WTC11 (cell line): Measurements from ENCODE around the gene TES. TPM values are rescaled to one million over a fixed set of nuclear protein-coding genes. Genes with fewer than 3 reads are reported as not detected.

Experiments
- ATAC-seq: fragments of 200-7000 bp; cut with Tn5 transposase; 2 replicates; pipeline ENCODE4 v1.10.0; 2021; ENCODE audit warnings: mild to moderate bottlenecking, moderate library complexity
- CTCF ChIA-PET: fragments of 300-600 bp; sonication (Branson Sonifier 250); formaldehyde crosslinking; loops from one replicate; lab custom pipeline; 2021; ENCODE audit warnings: antibody characterized with exemption; lab: Charles Lee
- POLR2A ChIA-PET: fragments of 350-600 bp; sonication (Branson Sonifier 250); formaldehyde crosslinking; loops from one replicate; lab custom pipeline; 2021; ENCODE audit warnings: antibody characterized with exemption; lab: Charles Lee
- DNase-seq: peaks from one replicate; pipeline ENCODE4 v3.0.0; 2021; ENCODE audit warnings: low spot score
- H3K27ac Mint-ChIP-seq: 2 replicates; pipeline ENCODE4 v1.8.0; 2021; ENCODE audit warnings: mixed read lengths
- H3K27me3 Mint-ChIP-seq: 2 replicates; pipeline ENCODE4 v1.8.0; 2021; ENCODE audit warnings: low read depth, mild to moderate bottlenecking, moderate library complexity, mixed read lengths
- H3K36me3 Mint-ChIP-seq: 2 replicates; pipeline ENCODE4 v1.8.0; 2021; ENCODE audit warnings: mixed read lengths
- H3K4me1 Mint-ChIP-seq: 2 replicates; pipeline ENCODE4 v1.8.0; 2022; ENCODE audit warnings: mixed read lengths
- H3K4me3 Mint-ChIP-seq: 2 replicates; pipeline ENCODE4 v1.8.0; 2021; ENCODE audit warnings: mild to moderate bottlenecking, moderate library complexity, mixed read lengths
- H3K9me3 Mint-ChIP-seq: 2 replicates; pipeline ENCODE4 v1.8.0; 2021; ENCODE audit warnings: mixed read lengths
- CREM ChIP-seq: sonication (generic); formaldehyde crosslinking; IDR thresholded peaks from 2 replicates; pipeline ENCODE4 v1.8.1; 2022; ENCODE audit warnings: mild to moderate bottlenecking, missing genetic modification reagents, moderate library complexity
- EMX1 ChIP-seq: fragments of 250-450 bp; sonication (Bioruptor Pico); IDR thresholded peaks from 2 replicates; pipeline ENCODE4 v1.8.0; 2021; ENCODE audit warnings: mild to moderate bottlenecking
- ESRRA ChIP-seq: sonication (generic); formaldehyde crosslinking; IDR thresholded peaks from 2 replicates; pipeline ENCODE4 v1.8.1; 2022; ENCODE audit warnings: mild to moderate bottlenecking, missing genetic modification reagents, borderline replicate concordance
- GRHL2 ChIP-seq: fragments of 250-450 bp; sonication (Bioruptor Pico); IDR thresholded peaks from 2 replicates; pipeline ENCODE4 v1.8.0; 2022; ENCODE audit warnings: mild to moderate bottlenecking, moderate library complexity; ENCODE audit not compliant: insufficient replicate concordance, severe bottlenecking
- JAZF1 ChIP-seq: fragments of 250-450 bp; sonication (Bioruptor Pico); IDR thresholded peaks from 2 replicates; pipeline ENCODE4 v1.9.0; 2021; ENCODE audit warnings: moderate library complexity, mild to moderate bottlenecking, inconsistent platforms
- MYBL2 ChIP-seq: sonication (generic); formaldehyde crosslinking; IDR thresholded peaks from 2 replicates; pipeline ENCODE4 v1.8.1; 2023; ENCODE audit warnings: mild to moderate bottlenecking, moderate library complexity, missing genetic modification reagents
- NFATC4 ChIP-seq: fragments of 250-450 bp; sonication (Bioruptor Pico); IDR thresholded peaks from 2 replicates; pipeline ENCODE4 v1.9.0; 2021; ENCODE audit warnings: mild to moderate bottlenecking
- NR3C1 ChIP-seq: sonication (generic); formaldehyde crosslinking; conservative IDR thresholded peaks from 2 replicates; pipeline ENCODE4 v1.8.1; 2023; ENCODE audit warnings: low read depth, mild to moderate bottlenecking, missing genetic modification reagents
- SMAD3 ChIP-seq: sonication (generic); formaldehyde crosslinking; IDR thresholded peaks from 2 replicates; pipeline ENCODE4 v1.8.0; 2022; ENCODE audit warnings: missing genetic modification reagents, mild to moderate bottlenecking, borderline replicate concordance
- TEAD1 ChIP-seq: sonication (generic); formaldehyde crosslinking; IDR thresholded peaks from 2 replicates; pipeline ENCODE4 v1.8.0; 2022; ENCODE audit warnings: mild to moderate bottlenecking, missing genetic modification reagents
- ZBTB21 ChIP-seq: sonication (generic); formaldehyde crosslinking; IDR thresholded peaks from 2 replicates; pipeline ENCODE4 v1.8.1; 2023; ENCODE audit warnings: mild to moderate bottlenecking, missing genetic modification reagents, borderline replicate concordance
- ZNF416 ChIP-seq: fragments of 250-450 bp; sonication (Bioruptor Pico); IDR thresholded peaks from 2 replicates; pipeline ENCODE4 v1.9.0; 2021; ENCODE audit warnings: mild to moderate bottlenecking, inconsistent platforms
- ZNF671 ChIP-seq: fragments of 250-450 bp; sonication (Bioruptor Pico); IDR thresholded peaks from 2 replicates; pipeline ENCODE4 v1.8.0; 2021; ENCODE audit warnings: mild to moderate bottlenecking
- total RNA-seq: library from RNA; stranded (reverse); gene quantifications from 3 replicates; pipeline ENCODE4 v1.2.3, GENCODE V29; 2021
- TF ChIP-seq, protein P1 (sequence below): fragments of 200-600 bp; IDR thresholded peaks from 2 replicates; pipeline ENCODE4 v1.8.0; 2022; ENCODE audit warnings: antibody characterized with exemption
- TF ChIP-seq, protein P2 (sequence below): sonication (generic); formaldehyde crosslinking; IDR thresholded peaks from 2 replicates; pipeline ENCODE4 v1.8.0; 2022; ENCODE audit warnings: mild to moderate bottlenecking, missing genetic modification reagents
- TF ChIP-seq, protein P3 (sequence below): fragments of 250-450 bp; sonication (Bioruptor Pico); IDR thresholded peaks from 2 replicates; pipeline ENCODE4 v2.1.2; 2022; ENCODE audit warnings: mild to moderate bottlenecking, moderate library complexity
- TF ChIP-seq, protein P4 (sequence below): sonication (generic); formaldehyde crosslinking; conservative IDR thresholded peaks from 2 replicates; pipeline ENCODE4 v1.8.1; 2022; ENCODE audit warnings: mild to moderate bottlenecking, missing genetic modification reagents
- TF ChIP-seq, protein P5 (sequence below): sonication (generic); formaldehyde crosslinking; IDR thresholded peaks from 2 replicates; pipeline ENCODE4 v1.8.1; 2023; ENCODE audit warnings: mild to moderate bottlenecking, moderate library complexity, missing genetic modification reagents
- TF ChIP-seq, protein P6 (sequence below): sonication (generic); formaldehyde crosslinking; conservative IDR thresholded peaks from 2 replicates; pipeline ENCODE4 v1.8.1; 2023; ENCODE audit warnings: mild to moderate bottlenecking, low read depth, missing genetic modification reagents, moderate library complexity
- TF ChIP-seq, protein P7 (sequence below): sonication (generic); formaldehyde crosslinking; IDR thresholded peaks from 2 replicates; pipeline ENCODE4 v1.8.0; 2022; ENCODE audit warnings: mild to moderate bottlenecking, missing genetic modification reagents
- TF ChIP-seq, protein P8 (sequence below): fragments of 250-450 bp; sonication (Bioruptor Pico); IDR thresholded peaks from 2 replicates; pipeline ENCODE4 v1.8.0; 2021; ENCODE audit warnings: mild to moderate bottlenecking

The TES gene
- total RNA-seq, 1 experiment from 2014 or later: 48.5 TPM

DNA sequence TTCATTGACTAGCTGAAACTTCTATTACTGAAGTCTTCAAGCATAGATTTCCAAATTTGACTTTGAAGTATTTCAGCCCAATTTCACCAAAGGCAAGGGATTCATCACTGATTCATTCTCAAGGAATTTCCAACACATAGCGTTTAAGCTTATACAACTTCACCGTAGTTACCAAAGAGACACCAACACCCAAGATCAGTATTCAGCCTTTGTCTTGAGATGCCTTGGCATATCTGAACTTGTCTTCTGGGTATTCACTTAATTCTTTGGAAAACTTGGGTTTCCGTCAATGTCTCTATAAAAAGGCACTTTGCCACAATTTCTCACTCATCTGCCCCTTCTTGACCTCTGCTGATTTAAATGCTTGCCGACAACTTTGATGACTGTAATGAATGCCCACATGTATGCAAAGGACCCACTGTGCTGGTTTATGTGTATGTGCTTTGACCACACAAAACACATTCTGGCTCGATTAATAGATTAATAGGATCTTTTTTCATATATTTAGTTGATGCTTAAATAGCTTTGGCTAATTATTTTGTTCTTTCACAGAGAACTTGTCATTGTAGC is 49.6 kb downstream of the TES start:
- H3K27me3 Mint-ChIP-seq: no peaks in the 10 kb centered on the region
- DNase-seq (no peak), ATAC-seq (no peak)
- H3K36me3 Mint-ChIP-seq: no peaks in the 10 kb centered on the region
- H3K4me1 Mint-ChIP-seq: no peaks in the 10 kb centered on the region
- POLR2A ChIA-PET: no interaction called here
- TF ChIP-seq NFATC4 (CRISPR knock-in tag): no peak
- no peak for TF ChIP-seq ZNF416 (CRISPR knock-in tag)
- TF ChIP-seq, protein P1, sequence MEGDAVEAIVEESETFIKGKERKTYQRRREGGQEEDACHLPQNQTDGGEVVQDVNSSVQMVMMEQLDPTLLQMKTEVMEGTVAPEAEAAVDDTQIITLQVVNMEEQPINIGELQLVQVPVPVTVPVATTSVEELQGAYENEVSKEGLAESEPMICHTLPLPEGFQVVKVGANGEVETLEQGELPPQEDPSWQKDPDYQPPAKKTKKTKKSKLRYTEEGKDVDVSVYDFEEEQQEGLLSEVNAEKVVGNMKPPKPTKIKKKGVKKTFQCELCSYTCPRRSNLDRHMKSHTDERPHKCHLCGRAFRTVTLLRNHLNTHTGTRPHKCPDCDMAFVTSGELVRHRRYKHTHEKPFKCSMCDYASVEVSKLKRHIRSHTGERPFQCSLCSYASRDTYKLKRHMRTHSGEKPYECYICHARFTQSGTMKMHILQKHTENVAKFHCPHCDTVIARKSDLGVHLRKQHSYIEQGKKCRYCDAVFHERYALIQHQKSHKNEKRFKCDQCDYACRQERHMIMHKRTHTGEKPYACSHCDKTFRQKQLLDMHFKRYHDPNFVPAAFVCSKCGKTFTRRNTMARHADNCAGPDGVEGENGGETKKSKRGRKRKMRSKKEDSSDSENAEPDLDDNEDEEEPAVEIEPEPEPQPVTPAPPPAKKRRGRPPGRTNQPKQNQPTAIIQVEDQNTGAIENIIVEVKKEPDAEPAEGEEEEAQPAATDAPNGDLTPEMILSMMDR: no peak
- no peak for TF ChIP-seq ESRRA (CRISPR knock-in tag)
- no peak for TF ChIP-seq TEAD1 (CRISPR knock-in tag)
- no peak for TF ChIP-seq ZBTB21 (CRISPR knock-in tag)
- TF ChIP-seq, protein P2, sequence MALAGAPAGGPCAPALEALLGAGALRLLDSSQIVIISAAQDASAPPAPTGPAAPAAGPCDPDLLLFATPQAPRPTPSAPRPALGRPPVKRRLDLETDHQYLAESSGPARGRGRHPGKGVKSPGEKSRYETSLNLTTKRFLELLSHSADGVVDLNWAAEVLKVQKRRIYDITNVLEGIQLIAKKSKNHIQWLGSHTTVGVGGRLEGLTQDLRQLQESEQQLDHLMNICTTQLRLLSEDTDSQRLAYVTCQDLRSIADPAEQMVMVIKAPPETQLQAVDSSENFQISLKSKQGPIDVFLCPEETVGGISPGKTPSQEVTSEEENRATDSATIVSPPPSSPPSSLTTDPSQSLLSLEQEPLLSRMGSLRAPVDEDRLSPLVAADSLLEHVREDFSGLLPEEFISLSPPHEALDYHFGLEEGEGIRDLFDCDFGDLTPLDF (CRISPR knock-in tag): no peak
- no peak for TF ChIP-seq CREM
- TF ChIP-seq, protein P3, sequence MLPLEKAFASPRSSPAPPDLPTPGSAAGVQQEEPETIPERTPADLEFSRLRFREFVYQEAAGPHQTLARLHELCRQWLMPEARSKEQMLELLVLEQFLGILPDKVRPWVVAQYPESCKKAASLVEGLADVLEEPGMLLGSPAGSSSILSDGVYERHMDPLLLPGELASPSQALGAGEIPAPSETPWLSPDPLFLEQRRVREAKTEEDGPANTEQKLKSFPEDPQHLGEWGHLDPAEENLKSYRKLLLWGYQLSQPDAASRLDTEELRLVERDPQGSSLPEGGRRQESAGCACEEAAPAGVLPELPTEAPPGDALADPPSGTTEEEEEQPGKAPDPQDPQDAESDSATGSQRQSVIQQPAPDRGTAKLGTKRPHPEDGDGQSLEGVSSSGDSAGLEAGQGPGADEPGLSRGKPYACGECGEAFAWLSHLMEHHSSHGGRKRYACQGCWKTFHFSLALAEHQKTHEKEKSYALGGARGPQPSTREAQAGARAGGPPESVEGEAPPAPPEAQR: no peak
- TF ChIP-seq, protein P4, sequence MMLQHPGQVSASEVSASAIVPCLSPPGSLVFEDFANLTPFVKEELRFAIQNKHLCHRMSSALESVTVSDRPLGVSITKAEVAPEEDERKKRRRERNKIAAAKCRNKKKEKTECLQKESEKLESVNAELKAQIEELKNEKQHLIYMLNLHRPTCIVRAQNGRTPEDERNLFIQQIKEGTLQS (CRISPR knock-in tag): no peak
- TF ChIP-seq, protein P5, sequence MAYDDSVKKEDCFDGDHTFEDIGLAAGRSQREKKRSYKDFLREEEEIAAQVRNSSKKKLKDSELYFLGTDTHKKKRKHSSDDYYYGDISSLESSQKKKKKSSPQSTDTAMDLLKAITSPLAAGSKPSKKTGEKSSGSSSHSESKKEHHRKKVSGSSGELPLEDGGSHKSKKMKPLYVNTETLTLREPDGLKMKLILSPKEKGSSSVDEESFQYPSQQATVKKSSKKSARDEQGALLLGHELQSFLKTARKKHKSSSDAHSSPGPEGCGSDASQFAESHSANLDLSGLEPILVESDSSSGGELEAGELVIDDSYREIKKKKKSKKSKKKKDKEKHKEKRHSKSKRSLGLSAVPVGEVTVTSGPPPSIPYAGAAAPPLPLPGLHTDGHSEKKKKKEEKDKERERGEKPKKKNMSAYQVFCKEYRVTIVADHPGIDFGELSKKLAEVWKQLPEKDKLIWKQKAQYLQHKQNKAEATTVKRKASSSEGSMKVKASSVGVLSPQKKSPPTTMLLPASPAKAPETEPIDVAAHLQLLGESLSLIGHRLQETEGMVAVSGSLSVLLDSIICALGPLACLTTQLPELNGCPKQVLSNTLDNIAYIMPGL (CRISPR knock-in tag): no peak
- no peaks in the 10 kb centered on the region for H3K9me3 Mint-ChIP-seq
- CTCF ChIA-PET: interaction anchor here (1.1 to 4.7 kb wide), 6 partner anchors 8 to 332 kb away, joined by 3 to 27 read pairs (median 6); partner anchors contain the start of gene CAV1
- no peak overlapping the region for H3K4me3 Mint-ChIP-seq
- H3K27ac Mint-ChIP-seq: no peak overlapping the region

DNA sequence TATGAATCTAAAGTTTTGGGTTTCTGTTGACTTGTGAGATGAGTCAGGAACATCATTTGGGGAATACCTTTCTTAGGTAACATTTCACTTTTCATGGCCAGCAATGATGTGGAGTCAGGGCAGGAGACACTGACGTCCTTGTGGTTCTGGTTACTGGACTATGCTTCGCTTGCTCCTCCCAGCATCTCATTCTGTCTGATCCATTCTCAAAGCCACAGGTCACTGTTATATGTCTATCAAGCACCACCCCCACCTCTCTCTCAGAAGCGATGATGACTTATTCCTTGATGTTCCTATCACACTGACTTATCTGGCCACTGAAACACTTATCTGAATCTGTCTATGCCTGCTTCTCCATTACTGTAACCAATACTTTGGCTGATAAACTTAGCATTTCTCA is 51.6 kb downstream of the TES start:
- ChIA-PET POLR2A (no interaction called here), CTCF (no interaction called here)
- no peak for TF ChIP-seq NR3C1 (CRISPR knock-in tag)
- TF ChIP-seq ZNF671 (CRISPR knock-in tag): no peak
- TF ChIP-seq MYBL2 (CRISPR knock-in tag): no peak
- TF ChIP-seq EMX1: no peak
- TF ChIP-seq, protein P6, sequence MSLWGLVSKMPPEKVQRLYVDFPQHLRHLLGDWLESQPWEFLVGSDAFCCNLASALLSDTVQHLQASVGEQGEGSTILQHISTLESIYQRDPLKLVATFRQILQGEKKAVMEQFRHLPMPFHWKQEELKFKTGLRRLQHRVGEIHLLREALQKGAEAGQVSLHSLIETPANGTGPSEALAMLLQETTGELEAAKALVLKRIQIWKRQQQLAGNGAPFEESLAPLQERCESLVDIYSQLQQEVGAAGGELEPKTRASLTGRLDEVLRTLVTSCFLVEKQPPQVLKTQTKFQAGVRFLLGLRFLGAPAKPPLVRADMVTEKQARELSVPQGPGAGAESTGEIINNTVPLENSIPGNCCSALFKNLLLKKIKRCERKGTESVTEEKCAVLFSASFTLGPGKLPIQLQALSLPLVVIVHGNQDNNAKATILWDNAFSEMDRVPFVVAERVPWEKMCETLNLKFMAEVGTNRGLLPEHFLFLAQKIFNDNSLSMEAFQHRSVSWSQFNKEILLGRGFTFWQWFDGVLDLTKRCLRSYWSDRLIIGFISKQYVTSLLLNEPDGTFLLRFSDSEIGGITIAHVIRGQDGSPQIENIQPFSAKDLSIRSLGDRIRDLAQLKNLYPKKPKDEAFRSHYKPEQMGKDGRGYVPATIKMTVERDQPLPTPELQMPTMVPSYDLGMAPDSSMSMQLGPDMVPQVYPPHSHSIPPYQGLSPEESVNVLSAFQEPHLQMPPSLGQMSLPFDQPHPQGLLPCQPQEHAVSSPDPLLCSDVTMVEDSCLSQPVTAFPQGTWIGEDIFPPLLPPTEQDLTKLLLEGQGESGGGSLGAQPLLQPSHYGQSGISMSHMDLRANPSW (CRISPR knock-in tag): no peak
- no peak for TF ChIP-seq JAZF1 (CRISPR knock-in tag)
- TF ChIP-seq, protein P7, sequence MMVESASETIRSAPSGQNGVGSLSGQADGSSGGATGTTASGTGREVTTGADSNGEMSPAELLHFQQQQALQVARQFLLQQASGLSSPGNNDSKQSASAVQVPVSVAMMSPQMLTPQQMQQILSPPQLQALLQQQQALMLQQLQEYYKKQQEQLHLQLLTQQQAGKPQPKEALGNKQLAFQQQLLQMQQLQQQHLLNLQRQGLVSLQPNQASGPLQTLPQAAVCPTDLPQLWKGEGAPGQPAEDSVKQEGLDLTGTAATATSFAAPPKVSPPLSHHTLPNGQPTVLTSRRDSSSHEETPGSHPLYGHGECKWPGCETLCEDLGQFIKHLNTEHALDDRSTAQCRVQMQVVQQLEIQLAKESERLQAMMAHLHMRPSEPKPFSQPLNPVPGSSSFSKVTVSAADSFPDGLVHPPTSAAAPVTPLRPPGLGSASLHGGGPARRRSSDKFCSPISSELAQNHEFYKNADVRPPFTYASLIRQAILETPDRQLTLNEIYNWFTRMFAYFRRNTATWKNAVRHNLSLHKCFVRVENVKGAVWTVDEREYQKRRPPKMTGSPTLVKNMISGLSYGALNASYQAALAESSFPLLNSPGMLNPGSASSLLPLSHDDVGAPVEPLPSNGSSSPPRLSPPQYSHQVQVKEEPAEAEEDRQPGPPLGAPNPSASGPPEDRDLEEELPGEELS (CRISPR knock-in tag): no peak
- TF ChIP-seq GRHL2: no peak
- no peak for TF ChIP-seq SMAD3 (CRISPR knock-in tag)
- TF ChIP-seq, protein P8, sequence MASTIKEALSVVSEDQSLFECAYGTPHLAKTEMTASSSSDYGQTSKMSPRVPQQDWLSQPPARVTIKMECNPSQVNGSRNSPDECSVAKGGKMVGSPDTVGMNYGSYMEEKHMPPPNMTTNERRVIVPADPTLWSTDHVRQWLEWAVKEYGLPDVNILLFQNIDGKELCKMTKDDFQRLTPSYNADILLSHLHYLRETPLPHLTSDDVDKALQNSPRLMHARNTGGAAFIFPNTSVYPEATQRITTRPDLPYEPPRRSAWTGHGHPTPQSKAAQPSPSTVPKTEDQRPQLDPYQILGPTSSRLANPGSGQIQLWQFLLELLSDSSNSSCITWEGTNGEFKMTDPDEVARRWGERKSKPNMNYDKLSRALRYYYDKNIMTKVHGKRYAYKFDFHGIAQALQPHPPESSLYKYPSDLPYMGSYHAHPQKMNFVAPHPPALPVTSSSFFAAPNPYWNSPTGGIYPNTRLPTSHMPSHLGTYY (CRISPR knock-in tag): no peak

More for the DNA sequence above, 51.6 kb downstream of the TES start:
- Mint-ChIP-seq H3K4me1 (no peaks in the 10 kb centered on the region), H3K27me3 (no peaks in the 10 kb centered on the region), H3K4me3 (no peak overlapping the region), H3K36me3 (no peaks in the 10 kb centered on the region), H3K9me3 (no peaks in the 10 kb centered on the region), H3K27ac (no peak overlapping the region)
- DNase-seq (no peak), ATAC-seq (no peak)
